ENCODE results near the gene HOXD13.

Gene HOXD13

DNA sequence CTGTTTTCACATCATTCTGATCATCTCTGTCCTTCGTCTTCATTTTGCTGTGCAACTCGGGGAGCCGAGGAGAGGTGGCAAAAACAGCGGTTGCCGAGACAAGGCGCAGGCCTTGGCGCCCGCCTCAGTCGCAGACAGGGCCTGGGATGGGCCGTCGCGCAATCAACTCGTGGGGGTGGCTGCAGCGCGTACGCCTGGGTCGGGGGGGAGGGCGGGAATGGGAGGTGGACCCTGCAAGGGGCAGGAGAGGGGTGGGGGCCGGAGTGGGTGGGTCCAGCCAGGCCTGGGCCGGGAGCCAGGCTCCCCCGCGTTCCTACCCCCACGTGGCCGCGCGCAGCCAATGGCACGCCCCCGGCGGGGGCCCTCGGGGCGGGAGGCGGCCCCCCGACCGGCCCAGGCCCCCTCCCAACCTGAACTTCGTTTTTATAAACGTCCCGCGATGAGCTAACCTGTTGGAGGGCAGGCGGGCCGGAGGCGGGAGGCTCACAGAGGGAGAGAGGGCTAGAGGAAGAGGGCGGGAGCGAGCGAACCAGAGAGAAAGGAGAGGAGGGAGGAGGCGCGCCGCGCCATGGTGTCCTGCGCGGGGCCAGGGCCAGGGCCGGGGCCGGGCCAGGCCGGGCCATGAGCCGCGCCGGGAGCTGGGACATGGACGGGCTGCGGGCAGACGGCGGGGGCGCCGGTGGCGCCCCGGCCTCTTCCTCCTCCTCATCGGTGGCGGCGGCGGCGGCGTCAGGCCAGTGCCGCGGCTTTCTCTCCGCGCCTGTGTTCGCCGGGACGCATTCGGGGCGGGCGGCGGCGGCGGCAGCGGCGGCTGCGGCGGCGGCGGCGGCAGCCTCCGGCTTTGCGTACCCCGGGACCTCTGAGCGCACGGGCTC lies at the start of gene HOXD13:
HOXD13 (plus strand) TSS at position 452 of the 875 bp plus-strand sequence; CDS start at position 622, 170 bp downstream.
- no peak for DNase-seq

DNA sequence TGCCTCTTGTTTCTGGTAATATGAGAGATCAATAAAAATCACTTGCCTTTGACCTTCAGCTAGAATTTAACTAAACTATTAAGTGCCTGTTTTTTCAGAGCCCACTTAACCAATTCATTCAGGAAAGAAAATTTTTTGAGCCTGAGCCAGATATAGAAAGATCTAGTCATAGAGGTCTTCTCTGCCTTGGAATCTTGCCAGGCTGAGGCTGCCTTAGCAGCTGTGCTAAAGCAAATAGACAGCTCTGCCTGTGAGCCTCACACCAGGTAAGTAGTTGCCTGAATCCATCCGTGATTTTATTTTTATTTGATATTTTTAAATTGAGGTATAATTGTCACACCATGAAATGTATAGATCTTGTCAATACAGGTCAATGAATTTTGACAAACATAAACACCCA lies 36.1 kb upstream of the HOXD13 start:
- DNase-seq, result no peak

DNA sequence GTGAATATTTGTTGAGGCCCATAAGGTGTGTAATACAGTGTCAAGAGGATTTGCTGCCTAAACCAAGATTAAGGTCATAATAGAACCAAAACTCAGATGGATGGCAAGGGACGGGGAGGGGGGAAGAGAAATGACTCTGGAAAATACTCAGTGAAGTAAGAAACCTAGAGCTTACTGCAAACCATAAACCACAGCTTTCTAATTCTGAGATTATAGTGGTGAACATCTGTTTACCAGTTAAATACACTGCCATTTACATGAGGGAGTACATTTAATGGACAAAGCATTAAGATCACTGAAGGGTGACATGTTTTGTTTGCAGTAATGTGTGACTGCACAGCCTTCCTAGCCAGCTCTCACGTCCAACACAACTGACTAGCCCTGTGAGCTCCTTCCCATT lies 28.6 kb upstream of the HOXD13 start:
- DNase-seq, result no peak

DNA sequence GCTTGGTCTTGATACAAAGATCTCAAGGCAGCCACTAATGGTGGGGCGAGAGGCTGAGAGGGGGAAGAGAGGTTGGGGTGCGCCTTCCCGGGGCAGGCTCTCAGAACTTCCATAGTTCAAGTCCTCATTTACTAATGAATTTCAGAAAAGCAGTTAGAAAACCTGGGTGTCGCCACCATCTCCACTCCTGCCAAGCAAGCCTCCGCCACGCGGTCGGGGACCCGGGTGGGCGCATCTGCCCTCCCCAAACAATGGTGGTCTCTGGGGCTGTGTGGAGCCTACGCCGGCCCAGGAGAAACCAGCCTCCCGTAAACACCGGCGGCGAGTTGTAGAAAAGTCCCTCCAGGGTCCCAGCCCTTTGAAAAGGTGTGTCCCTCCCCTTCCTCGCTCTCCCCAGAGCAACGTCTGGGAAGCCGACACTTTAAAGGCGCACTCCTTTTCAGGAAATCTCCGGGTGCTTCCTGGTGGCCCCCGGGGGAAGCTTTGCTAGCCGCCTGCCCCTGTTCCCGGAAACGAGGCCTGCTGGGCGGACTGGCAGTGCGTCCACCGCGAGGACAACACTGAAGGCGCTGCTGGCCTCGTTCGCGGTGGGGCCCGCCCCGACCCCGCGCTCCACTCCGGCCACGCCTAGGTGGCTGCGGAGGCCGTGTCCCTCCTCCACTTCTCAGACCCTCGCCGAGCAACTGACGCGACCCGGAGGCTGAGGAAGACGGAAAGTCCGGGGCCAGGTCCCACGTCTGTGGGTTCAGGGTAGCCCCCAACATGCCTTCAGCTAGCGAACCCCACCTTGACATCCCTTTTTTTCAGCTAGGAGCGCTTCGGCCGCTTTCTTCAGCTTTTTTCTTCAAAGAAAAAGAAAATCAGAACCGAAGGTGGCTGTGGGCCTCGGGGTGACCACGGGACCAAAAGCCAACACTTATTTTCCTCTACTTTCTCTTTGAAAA lies 25.6 kb upstream of the HOXD13 start:
- DNase-seq, result no peak

DNA sequence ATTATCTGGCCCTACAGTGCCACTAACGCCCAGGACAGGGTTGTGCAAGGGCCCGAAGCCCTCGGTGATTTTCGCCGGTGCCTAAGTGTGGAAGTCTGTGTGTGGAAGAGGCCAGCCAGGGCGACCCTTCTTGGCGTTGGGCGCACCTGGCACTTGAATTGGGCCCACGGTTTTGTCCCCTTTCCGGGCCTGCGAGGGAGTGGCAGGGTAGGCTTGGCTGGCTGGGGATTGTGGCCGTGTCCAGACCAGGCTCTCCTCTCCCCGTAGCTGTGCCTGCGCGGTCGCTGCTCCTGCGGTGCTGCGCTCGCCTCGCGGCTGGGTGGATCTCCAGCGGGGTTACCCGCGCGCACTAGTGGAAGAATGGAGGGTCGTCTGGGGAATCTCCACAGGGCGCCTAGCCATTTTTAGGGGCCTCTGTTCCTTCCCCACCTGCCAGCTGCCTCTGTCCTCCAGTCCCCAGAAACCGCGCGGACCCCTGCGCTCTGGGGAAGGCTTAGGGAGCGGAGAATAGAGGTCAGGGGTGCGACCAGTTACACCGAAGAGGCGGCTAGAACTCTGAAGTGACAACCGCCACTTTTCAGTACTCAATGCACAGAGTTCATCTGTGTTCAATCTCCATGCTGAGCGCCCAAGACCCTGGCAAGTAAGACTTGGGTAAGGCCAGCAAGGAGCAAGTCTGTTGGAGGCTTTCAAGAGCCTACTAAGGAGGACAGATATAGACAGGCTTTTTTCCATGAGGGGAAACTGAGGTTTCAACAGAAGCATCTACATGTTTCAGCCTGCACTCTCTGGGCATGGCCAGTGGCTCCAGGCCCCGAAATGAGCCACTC lies 24.7 kb upstream of the HOXD13 start:
- DNase-seq, result no peak

DNA sequence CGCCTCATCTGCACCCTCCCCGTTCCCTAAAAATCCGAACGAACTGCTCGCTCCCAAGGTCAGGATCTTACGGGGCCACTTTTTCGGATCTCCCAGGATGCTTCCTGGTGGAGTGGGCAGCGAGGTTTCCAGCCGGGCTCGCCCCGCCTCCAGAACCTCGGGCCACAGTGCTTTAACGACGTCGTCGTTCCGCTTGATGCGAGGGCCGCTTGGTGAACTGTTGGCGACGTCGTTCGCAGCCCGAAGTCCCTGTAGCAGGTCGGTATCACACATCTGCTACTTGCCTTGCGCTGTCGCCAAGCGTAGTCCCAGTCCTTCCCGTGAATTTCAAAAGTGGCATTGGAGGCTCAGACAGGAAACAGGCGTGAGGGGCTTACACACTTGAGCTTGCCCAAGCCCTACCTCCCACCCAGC lies 24.1 kb upstream of the HOXD13 start:
- DNase-seq, result no peak

DNA sequence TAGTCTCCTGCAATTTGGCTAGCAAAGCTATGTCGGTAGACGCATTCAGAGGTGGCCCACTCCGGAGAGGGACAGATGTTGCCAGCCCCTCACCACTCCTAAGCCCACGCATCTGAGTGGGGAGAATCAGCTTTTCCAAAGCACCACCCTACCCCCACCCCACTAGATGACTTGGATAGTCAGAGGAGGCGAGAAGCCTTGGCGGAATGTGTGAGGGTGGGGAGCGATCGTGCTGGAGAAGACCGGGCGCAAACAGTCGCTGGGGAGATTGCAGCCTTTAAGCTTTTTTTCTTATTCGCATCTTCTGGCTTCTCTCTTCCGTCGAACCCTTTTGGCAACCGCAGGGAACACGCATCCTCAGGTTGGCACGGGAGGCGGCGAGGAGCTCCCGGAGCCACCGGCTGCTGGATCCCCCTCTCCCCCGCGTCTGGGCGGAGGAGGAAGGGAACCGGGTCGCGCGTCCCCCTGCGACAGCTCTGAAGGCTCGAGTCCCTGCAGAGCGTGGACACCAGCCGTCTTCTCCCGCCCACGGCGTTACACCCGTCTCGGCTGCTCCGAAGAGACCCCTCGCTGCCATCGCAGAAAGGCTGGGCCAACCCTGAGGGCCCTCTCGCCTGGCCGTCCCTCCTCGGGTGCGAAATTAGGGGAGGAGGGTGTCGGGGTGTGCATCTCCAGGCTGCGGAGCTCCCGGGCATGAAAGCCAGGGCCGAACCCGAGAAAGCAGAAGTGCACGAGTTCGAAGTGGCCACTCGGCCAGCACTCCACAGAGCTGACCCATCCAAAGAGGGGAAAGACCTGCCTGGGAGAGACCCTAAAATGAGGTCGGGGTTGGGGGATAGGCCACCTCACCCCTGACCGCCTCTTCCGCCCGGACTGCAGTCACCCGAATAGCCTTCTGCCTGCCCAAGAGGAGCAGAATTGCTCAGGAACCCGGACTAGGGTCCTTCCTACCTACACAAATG lies 20.9 kb upstream of the HOXD13 start:
- DNase-seq, result no peak

DNA sequence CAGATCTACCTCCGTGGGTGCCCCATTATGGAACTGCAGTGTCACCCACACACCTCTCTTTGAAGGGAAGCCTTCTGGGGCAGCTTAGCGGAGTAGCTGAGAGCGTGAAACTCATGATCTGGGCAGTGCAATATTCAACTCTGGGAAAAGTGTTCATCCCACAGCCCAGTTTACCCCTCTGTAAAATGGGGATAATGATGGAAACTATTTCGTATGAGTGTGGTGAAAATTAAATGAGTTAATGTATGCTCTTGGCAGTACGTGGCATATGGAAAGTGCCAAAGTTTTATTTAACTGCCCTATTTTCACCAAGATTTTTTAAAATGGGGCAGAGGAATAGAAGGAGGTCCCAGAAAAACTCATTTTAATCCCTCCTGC lies 20.2 kb upstream of the HOXD13 start:
- no peak for DNase-seq

DNA sequence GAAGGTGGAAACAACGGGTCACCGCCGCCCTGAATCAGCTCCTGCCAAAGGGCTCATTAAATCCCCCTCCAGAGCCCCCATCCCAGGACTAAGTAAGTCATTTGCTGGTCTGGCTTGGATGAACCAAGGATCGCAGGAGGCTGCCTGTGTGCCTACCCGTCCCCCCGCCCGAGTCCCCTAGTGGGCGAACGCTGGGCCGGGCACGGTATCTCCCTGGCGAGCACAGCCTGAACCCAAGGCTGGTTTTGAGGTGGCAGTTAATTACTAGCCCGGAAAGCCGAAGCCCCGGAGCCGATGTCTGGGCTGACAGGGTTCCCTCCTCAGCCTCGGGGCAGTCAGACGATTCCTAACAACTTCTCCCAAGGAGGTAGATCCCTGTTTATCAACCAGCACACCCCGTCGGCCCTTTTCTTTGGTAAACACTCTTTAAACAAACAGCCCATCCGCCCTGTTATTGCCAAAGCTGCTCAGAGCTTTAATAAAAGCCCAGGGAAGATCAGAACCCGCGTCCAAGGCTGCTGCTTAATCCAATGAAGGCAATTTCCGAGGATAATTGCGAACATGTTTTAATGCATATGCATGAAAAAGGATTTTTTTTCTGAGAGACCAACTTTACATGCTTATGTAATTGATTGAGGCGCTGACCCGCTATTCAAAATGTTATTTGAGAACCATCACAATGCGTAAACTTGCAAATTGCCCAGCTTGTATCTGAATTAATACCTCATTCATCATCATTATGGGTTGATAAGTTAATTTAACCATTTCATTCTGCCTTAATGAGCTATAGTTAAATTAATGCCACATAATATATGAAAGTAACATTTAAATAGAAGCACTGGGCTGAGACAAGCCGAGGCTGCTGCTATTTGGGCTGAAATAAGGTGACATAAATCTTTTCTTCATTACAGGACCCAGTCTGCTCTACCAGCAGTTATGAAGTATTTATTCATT lies 19.3 kb upstream of the HOXD13 start:
- DNase-seq, result no peak

DNA sequence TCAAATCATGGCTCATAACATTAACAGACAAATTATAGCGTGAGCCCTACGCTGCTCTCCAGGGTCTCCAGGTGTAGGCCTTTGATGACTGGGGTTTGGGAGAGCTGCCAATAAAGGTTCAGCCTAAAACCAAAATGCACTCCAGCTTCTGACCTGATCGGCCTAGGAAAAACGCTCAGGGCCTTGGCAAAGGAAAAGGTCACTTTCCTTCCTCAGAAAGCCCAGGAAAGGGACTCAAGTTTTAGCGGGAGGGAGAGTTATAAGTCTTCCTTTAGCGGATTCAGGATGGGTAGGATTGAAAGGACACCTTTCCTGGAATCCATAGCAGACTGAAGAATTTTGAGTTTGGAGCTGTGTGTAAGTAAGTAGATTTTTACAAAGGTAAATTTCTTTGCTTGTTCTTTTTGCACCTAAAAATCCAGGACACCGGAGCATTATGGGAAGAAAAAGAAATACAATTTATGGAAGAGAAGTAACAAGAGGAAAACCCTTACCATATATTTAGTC lies 17.5 kb upstream of the HOXD13 start:
- no peak for DNase-seq

DNA sequence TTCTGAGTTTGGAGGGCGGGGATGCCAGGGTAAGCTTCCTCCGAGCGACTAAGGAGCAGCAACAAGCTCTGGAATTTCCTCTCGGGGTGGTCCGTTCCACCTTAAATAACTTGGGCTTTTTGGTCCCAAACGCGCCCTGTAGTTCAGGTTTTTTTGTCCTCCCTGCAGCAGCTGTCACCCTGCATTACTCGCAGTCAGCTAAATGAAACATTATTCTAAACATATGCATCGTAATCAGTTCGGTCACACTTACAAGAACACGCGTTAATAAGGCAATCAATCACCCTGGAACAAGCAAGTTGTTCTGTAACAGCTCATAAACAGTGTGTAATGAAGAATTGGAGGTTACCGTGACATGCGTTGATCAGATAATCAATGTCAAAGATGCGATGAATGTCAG lies 17.0 kb upstream of the HOXD13 start:
- DNase-seq, result no peak

DNA sequence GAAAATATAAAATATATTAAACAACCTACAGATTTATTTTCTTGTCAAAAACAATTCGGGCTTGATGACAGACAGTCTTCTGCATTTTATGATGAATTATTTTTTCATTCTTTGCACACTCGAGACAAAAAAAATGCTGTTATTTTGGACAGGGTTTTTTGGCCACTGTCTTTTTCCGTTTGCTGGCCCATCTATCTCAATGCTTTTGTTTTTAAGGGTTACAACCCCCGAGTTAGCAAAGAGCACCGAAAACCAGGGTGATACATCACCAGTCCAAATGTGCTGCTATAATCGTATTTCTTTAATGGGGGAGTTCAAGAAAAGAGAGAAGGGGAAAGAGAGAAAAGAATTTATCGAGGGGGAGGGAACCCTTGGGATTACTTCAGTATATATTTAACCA lies 16.5 kb upstream of the HOXD13 start:
- no peak for DNase-seq

DNA sequence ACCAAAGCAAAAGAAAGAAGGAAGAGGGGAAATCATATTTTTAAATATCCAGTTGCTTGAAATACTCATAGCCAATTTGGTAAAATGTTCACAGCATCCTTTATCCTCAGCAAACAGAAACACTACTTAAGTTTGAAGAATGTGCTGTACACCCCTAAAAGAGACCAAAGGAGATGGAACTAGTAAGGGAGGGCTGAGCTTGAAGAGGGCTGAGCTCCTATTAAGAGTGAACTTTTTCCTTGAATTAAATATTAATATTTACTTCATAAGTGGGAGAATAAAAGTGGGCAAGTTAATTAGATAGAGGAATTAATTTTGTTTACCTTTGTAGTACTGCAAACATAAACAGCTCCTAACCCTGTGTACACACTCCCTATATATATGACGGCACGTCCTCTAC lies 15.7 kb upstream of the HOXD13 start:
- no peak for DNase-seq

DNA sequence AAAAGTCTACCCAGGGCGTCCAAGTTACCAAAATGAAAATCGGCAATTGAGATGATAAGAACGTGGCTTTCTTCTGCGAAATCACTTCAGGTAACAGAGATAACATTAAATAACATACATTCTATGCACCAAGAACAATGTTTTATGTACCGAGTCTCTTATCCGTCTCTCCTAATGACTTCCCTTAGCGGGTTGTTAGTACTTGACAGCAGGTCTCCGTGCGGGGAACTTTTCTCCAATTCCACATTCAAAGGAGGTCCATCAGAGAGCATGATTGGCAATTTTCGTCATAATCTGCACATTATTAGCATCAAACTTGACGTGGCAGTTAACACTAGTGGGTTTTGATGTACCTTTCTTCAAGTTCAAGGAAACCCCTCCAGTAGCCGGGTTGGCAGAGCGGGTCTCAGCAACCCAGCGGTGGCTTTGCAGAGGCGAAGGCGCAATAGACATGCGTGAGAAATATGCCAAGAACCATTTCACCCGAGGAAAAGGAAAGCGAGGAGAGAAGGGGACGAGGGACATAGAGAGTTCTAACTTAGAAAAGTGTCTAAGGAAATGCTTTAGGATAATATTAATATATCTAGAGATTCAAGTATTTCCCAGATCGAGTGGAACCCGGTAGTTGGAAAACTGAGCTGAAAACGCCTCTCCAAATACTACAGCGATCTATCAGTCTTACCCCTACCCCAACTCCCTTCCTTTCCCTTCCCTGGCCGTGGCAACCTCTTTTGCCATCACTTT lies 13.8 kb upstream of the HOXD13 start:
- DNase-seq, result no peak

DNA sequence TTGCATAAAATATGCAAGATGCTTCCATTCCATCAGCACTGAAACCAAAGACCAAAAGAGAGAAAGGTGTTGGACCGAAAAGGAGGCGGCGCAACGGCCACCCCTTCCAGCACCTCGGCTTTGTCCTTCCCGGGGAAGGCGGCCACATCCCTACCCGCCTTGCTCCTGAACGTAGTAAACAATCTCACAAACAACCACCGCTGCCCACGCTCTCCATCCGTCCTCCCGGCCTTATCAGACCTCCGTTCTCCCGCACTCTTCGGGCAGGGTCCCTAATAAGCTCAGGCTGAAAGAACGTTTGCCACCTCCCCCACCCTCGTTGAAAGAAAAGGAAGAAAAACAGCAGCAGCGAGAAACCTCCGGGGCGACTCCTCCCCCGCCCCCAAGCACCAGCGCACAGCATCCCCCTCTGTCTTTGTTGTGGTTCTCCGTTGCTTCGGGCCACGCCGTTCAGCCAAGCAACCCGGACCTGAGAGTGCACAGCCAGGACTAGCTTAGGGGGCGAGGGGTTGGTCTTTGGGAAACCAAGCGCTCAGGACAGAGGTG lies 13.2 kb upstream of the HOXD13 start:
- no peak for DNase-seq

DNA sequence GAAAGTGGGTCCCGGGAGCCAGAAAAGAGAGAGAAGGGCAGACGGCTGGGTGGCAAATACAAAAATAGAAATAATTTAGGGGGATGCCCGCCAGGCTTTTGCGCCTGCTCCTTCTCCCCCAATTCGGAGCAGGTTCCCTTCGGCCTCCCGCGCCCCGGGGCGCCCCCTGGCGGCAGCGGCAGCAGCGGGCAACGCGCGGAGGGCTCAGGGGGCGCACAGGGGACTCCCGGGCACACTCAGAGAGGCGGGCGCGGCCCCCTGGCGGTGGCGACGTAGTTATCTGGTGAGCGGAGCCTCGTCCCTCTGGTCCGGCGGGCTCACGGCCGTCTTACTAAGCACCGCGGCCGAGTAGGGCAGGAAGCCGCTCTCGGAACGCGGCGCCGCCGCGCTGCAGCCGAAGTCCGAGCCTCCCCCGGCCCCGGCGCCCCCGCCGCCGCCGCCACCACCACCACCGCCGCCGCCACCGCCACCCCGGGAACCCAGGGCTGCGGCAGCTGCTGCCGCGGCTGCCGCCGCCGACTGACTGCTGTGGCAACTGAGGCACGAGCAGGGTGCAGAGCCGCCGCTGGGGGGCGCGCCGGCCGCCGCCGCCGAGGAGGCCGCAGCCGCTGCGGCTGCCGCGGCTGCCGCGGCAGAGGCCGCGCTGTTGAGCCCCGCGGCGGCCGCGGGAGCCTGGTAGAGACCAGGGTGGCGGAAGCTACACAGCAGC lies 12.5 kb upstream of the HOXD13 start:
- peak; percentile 39 to 75 for DNase-seq

DNA sequence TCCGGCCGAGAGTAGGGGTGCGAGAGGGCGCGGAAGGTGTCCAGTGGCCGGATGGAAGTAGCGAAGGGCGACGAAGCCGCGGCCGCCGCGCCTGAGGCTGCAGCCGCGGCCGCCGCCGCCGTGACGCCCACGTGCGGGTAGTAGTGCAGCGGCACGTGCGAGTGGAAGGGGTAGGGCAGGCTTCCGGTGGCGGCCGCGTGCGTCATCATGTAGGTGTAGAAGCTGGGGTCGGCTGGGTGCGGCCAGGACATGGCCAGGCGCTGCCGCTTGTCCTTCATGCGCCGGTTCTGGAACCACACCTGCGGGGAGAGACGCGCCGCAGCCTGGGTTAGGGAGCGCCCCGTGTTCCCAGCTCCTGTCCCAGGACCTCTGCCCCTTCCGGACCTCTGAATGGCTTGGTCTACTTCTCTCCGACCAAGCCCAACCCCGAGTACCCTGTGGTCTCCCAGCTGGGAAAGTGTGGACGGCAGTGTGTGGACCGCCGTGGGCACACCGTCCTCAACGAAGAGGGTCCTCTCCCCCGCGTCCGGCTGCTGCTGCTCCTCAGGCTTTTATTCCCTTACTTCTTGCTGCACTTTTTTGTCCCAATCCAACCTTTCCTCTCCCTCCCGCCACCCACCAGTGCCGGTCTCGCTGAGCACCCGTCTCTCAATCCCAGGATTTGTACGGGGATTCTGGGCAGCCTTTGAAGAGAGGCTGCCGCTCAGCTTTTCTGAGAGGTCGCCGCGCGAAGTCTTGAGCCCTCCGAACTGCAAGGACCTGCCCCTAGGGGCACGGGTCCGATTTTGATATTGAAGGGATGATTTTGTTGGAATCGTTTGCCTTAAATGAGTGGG lies 11.8 kb upstream of the HOXD13 start:
- DNase-seq, result no peak
